ENCODE data around the gene ZNF277.

GRCh38 chr7:112362053-112362650 is 155.7 kb downstream of the ZNF277 start:
- TF ChIP-seq CTCF (IDR thresholded peaks at IDR 0.05; ENCODE audit: low read depth, low read length, poor library complexity, severe bottlenecking) (no peak), EZH2phosphoT487 (IDR thresholded peaks at IDR 0.05; ENCODE audit: borderline replicate concordance, low read length) (no peak)

Measured in DOHH2 (cell line).